AG04450 (cell line): Measurements from ENCODE around the gene LRRC8C. TPM values are rescaled to one million over a fixed set of nuclear protein-coding genes. Genes with fewer than 3 reads are reported as not detected.

Source experiments
- CTCF ChIA-PET: fragments of 300-600, 350-600 bp; formaldehyde crosslinking; extraction: SDS; loops from one replicate; lab custom pipeline; 2022; ENCODE audit warnings: antibody characterized with exemption, inconsistent platforms; lab: Charles Lee
- POLR2A ChIA-PET: fragments of 350-600 bp; formaldehyde crosslinking; extraction: SDS; loops from one replicate; lab custom pipeline; 2021; ENCODE audit warnings: antibody characterized with exemption, inconsistent platforms; lab: Yijun Ruan, JAX
- DNase-seq: peaks from one replicate; pipeline ENCODE4 v3.0.0-alpha.2; 2011; ENCODE audit warnings: low read depth, low spot score
- H3K27ac ChIP-seq: one replicate; pipeline ENCODE4 v1.5.1; 2012; ENCODE audit warnings: low read depth, low read length, control low read depth
- H3K27me3 ChIP-seq: one replicate; pipeline ENCODE4 v1.6.0; 2012; ENCODE audit warnings: low read length; ENCODE audit not compliant: control insufficient read depth, insufficient read depth
- H3K4me3 ChIP-seq: 2 replicates; pipeline ENCODE4 v1.5.1; 2011; ENCODE audit warnings: mild to moderate bottlenecking, low read depth, low read length, control low read depth
- H3K9me3 ChIP-seq: 2 replicates; pipeline ENCODE4 v1.5.1; 2012; ENCODE audit warnings: low read length; ENCODE audit not compliant: control insufficient read depth, insufficient read depth
- CTCF ChIP-seq: IDR thresholded peaks from 2 replicates; pipeline ENCODE4 v1.5.1; 2011; ENCODE audit warnings: low read depth, low read length, control low read depth, inconsistent platforms
- polyA plus RNA-seq: library from polyadenylated mRNA; depleted of rRNA; stranded (reverse); fragments of >200 nt; gene quantifications from 2 replicates; pipeline ENCODE4 v1.2.3, GENCODE V29; 2011

The LRRC8C gene
- polyA plus RNA-seq, 1 experiment, result 19.4 TPM

DNA sequence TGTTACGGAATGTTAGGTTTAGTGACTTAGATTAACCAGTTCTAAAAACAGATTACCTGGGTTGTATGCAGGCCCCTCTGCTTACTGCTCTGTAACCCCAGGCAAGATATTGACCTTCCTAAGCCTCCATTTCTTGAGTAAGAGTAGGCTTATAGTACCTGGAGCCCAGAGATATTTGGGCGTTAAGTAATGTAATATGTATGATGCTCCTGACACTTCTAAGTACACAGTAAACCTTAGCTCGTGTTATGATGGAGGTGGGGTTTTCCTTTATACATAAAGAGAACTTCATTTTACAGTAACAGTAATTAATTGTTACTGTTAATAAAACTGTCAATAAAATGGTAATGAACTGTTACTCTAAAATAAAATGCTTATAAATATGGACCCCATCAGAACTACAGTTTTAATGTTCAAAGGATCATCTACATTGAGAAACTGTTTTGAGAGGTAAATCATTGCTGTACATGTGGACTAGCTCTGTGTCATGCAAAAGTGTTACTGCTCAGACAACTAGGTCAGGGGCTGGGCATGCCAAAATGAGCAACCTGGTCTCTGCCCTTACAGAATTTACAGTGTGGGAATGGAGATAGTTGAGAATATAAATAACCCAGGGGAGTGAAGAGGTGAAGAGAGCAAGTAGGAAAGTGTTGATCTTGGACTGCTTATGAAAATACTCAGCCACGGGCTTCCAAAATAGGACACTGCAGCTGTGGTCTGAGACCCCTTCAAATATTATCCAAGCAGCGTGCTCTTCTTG is 26.6 kb downstream of the LRRC8C start:
- ChIA-PET POLR2A (no interaction called here), CTCF (interaction anchor here (0.9 to 1.7 kb wide), 2 partner anchors 103 to 121 kb away, joined by 3 to 9 read pairs; no protein-coding TSS in a partner anchor)
- TF ChIP-seq CTCF, result no peak
- no peak overlapping the region for H3K4me3 ChIP-seq
- DNase-seq, result no peak
- no peak overlapping the region for H3K27ac ChIP-seq
- peaks cover 3% of the 10 kb centered on the region; the same call in 1 of the 2 replicates for H3K9me3 ChIP-seq
- no peaks in the 10 kb centered on the region for H3K27me3 ChIP-seq

- no peak for TF ChIP-seq CTCF
- no peak for DNase-seq
- Histone ChIP-seq H3K9me3 (peaks cover 3% of the 10 kb centered on the region; the same call in 1 of the 2 replicates), H3K4me3 (no peak overlapping the region), H3K27me3 (no peaks in the 10 kb centered on the region), H3K27ac (no peak overlapping the region)
- POLR2A ChIA-PET, result no interaction called here
- CTCF ChIA-PET, result interaction anchor here (0.9 to 2.0 kb wide), 3 partner anchors 59 to 102 kb away, joined by 3 to 9 read pairs (median 5); no protein-coding TSS in a partner anchor
Observed at GRCh38 chr1:89660224-89661061, 27.5 kb downstream of the LRRC8C start.

DNA sequence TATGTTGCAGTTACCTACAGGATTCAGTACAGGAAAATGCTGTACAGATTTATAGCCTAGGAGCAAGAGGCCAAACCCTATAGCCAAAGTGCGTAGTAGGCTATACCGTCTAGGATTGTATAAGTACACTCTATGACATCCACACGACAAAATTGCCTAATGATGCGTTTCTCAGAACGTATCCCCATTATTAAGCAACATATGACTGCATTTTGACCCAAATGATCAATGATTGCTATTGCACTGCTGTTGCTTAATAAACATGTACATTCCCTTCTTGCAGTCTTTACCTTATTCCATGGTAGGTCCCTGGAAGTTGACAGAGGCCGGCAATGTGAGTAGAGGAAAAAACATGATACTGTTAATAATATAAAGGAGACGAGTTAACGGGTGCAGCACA is 33.0 kb downstream of the LRRC8C start:
- Histone ChIP-seq H3K27ac (no peak overlapping the region), H3K27me3 (no peaks in the 10 kb centered on the region), H3K4me3 (no peak overlapping the region), H3K9me3 (peaks cover 3% of the 10 kb centered on the region; the same call in 1 of the 2 replicates)
- ChIA-PET CTCF (no interaction called here), POLR2A (no interaction called here)
- no peak for TF ChIP-seq CTCF
- no peak for DNase-seq

- H3K27me3 ChIP-seq, result no peaks in the 10 kb centered on the region
- no peak for DNase-seq
- no peak for TF ChIP-seq CTCF
- no peak overlapping the region for H3K4me3 ChIP-seq
- no peak overlapping the region for H3K27ac ChIP-seq
- ChIA-PET CTCF (no interaction called here), POLR2A (no interaction called here)
- peaks cover 3% of the 10 kb centered on the region; the same call in 1 of the 2 replicates for H3K9me3 ChIP-seq
Observed at GRCh38 chr1:89666640-89667039, 33.7 kb downstream of the LRRC8C start.
